OCI-M1 (cell line): ENCODE results near the gene SDR9C7.
A peak's percentile ranks its signal among the peaks of the same experiment; 100 is the strongest.
"Not testable (repeated sequence)": the region's sequence is repeated elsewhere in the genome, so short reads cannot be mapped to it uniquely, and the experiment has no call there.

Source experiments
- DNase-seq: peaks from one replicate; lab custom pipeline; 2025; lab: John Stamatoyannopoulos, UW

The SDR9C7 gene

DNA sequence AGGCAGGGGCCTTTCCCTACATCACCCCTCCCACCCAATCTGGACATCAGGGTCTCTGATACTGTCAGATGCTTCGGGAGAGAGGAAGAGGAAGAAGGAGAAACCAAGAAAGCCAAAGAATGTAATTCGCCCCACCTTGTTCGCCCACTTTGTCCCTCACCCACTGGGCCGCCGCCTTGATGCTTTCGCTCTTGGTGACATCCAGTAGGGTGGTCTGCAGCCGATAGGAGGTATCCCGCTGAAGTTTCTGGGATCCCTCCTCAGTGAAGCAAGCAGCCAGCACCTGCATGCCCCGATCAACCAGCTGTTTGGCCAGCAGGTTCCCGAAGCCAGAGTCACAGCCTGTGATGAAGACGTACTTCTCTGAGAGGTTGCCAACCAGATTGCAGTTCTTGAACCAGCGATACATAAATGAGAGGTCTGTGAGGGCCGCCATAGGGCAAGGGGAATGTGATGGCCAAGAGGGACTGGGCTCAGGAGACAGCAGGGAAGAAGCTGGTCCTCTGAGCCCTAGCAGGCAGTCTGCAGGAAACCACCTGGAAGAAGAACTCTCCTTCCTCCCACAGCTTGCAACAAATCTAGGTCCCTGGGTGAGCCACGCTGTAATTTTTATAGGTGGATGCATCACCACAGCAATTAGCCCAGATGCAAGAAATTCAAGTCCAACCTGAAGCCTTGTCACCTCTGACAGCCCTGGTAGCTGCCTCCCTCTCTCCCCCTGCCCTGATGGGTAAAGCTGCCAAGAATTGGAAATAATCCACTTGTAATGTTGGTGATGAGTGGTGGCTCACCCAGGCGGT is at the start of gene SDR9C7:
TSS of gene SDR9C7 (minus strand) at position 583 of the 800 bp plus-strand sequence. CDS start at position 436, 147 bp downstream.
- DNase-seq = no peak

GRCh38 chr12:56983386-56983785 is 49.2 kb upstream of the SDR9C7 start:
- no peak for DNase-seq

DNA sequence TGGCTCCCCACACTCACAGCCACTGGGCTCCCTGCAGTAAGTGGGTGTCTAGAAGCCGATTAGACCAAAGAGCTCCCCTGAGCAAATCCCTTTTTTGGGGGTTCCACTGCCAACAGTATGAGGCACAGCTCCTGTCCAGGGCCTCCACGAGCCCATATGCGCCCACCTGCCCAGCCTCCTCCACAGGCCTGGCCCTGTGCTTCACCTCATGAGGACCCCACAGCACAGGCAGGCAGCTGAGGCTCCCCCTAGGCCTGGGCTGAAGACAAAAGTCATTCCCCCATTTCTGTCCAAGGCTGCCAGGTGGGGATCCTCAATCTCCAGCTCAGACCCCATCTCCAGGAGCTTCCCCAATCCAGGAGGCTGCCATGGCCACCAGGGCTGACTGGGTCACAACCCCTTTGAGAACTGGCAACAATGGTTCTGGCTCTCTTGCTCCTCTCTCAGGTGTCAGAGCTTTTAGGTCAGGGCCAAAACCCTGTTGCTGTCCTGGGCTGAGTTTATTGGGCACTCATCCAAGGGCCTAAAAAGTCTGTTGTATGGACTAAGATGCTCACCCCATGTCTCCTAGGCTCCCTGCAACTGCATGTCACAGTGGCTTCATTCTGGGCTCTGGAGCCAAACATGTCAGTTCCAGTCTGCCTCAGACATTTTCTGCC is 48.5 kb upstream of the SDR9C7 start:
- DNase-seq = not testable (repeated sequence)

GRCh38 chr12:56980941-56981530 is 46.8 kb upstream of the SDR9C7 start:
- DNase-seq = no peak

DNA sequence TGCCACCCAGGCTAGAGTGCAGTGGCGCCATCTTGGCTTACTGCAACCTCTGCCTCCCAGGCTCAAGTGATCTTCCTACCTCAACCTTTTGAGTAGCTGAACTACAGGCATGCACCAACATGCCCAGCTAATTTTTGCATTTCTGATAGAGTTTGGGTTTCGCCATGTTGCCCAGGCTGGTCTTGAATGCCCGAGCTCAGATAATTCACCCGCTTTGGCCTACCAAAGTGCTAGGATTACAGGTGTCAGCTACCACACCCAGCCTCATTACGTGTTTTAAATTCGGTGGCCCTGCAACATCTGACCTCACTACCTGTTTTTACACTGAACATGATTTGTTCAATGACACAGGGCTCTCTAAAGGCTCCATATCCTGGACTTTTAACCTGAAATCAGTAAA is 46.1 kb upstream of the SDR9C7 start:
- no peak for DNase-seq

- DNase-seq = no peak
Measured at GRCh38 chr12:56979628-56980027, 45.4 kb upstream of the SDR9C7 start.

DNA sequence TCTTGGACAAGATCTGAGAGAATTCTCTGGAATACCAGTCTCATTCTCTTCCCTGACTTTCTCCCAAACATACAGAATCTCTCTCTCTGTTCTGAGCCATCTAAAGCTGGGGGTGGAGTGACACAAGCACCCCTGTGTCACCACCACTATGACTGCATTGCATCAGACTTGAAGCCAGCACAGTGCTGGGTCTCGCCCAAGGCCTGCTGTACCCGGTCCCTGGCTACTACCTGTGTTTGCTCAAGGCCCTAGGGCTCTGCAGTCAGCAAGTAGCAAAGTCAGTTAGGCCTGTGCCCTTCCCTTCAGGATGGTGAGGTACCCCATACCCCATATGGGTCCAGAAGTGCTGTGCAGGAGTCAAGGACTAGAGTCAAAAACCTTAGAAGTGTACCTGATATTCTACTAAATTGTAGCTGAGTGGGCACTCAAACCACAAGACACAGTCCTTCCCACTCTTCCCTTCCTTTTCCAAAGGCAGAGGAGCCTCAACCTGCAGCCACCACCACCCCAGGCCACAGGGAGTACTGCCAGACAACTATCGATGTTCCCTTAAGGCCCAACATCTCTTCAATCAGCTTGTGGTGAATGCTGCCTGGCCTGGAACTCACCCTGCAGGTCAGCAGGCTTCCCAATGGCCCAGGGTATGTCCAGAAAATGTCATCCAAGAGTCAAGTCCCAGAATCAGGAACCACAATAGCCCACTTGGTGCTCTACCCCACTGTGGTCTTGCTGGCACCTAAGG is 44.4 kb upstream of the SDR9C7 start:
- DNase-seq = no peak

DNA sequence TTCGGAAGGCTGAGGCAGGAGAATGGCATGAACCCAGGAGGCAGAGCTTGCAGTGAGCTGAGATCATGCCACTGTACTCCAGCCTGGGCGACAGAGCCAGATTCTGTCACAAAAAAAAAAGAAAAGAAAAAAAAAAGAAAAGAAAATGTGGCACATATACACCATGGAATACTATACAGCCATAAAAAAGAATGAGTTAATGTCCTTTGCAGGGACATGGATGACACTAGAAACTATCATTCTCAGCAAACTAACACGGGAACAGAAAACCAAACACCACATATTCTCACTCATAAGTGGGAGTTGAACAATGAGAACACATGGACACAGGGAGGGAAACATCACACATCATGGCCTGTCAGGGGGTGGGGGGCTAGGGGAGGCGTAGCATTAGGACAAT is 43.2 kb upstream of the SDR9C7 start:
- DNase-seq = not testable (repeated sequence)

- not testable (repeated sequence) for DNase-seq
Measured at GRCh38 chr12:56974224-56974623, 40.0 kb upstream of the SDR9C7 start.

DNA sequence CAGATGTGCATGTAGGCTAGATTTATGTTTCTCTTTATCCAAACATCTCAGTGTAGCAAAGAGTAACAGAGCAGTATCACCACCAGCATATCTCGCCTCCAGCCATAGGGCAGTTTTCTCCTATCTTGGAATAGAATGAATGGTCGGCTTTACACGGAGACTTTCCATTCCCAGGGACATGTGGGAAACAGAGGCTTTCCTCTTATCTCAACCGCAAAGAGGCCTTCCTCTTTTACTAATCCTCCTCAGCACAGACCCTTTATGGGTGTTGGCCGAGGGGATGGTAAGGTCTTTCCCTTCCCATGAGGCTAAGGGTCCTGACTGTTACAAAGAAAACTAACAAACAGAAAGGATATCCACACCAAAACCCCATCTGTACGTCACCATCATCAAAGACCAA is 34.7 kb upstream of the SDR9C7 start:
- DNase-seq = peak; percentile 88

- not testable (repeated sequence) for DNase-seq
Measured at GRCh38 chr12:56965997-56966642, 31.9 kb upstream of the SDR9C7 start.

- not testable (repeated sequence) for DNase-seq
Measured at GRCh38 chr12:56965124-56965523, 30.9 kb upstream of the SDR9C7 start.

GRCh38 chr12:56963557-56963956 is 29.3 kb upstream of the SDR9C7 start:
- DNase-seq = not testable (repeated sequence)

- DNase-seq = not testable (repeated sequence)
Measured at GRCh38 chr12:56962247-56962646, 28.0 kb upstream of the SDR9C7 start.

GRCh38 chr12:56958422-56958821 is 24.2 kb upstream of the SDR9C7 start:
- no peak for DNase-seq

DNA sequence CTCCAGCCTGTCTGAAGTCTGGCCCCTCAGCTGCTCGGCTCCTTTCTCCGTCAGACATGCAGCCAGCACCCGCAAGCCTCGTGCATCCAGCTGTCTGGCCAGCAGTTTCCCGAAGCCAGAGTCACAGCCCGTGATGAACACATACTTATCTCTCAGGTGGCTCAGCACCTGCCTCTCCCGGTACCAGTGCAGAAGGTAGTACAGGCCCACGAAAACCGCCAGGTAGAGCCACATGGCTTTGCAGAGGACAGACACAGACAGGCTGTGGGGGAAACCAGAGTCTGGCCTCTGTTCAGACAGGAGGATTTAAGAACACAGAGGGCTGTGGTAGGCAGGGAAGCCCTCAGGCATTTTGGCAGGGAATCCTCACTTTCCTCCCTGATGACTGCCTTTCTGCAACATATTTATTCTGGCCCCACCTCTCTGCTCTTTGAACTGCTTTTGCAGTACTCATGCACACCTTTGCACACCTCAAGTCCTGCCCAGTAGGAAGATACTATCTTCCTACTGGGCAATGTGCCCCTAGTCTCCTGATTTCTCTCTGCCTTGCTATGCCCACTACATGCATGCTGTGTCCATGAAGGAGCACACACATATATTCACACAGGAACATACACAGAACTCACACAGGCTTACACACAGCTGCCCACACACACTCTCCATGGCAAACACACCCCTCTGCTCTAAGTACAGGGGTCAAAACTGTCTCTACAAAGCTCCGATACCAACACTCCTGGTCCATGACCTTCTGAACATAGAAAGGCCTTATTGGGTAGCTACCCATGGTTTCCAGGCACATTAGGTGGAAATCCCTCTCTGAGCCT is 23.2 kb upstream of the SDR9C7 start, which contains the start of gene RDH16:
TSS of gene RDH16 (minus strand) at position 380 of the 824 bp plus-strand sequence. CDS start at position 234, 146 bp downstream.
- DNase-seq = no peak

GRCh38 chr12:56955631-56956256 is 21.5 kb upstream of the SDR9C7 start:
- no peak for DNase-seq

DNA sequence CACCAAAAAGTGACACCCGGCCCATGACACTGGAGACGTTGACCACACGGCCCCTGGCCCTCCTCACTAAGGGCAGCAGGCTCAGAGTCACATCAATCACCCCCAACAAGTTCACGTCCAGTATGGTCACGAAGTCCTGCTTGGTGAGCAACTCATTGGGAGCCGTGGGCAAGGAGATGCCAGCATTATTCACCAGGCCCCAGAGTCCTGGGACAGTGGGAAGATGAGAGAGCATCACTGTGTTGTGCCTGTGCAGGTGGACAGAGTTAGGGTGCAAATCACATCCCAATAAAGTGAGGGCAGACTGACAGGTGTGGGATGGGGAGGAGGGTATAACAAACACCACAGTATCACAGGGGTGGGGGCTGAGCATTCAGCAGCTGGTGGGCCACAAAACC is 20.7 kb upstream of the SDR9C7 start:
- DNase-seq = no peak

GRCh38 chr12:56954057-56954957 is 20.1 kb upstream of the SDR9C7 start:
- no peak for DNase-seq
